ENCODE results near the gene IL4I1. TPM values are rescaled to one million over a fixed set of nuclear protein-coding genes. Genes with fewer than 3 reads are reported as not detected.

The IL4I1 gene
- total and polyA plus RNA-seq, 4 donors: 0.30 to 1.3 (median 0.61) TPM

GRCh38 chr19:49888510-49888824 is 8.2 kb downstream of the IL4I1 start:
- DNase-seq (ENCODE audit: low read depth in 4 of 6, low spot score in 6 of 6): no peak
- peaks cover 51% of the 10 kb centered on the region for H3K36me3 ChIP-seq (ENCODE audit: control insufficient read depth, insufficient read depth, low read length)

GRCh38 chr19:49887665-49888509 is 8.8 kb downstream of the IL4I1 start:
- Histone ChIP-seq H3K27me3 (ENCODE audit: control insufficient read depth, insufficient read depth, low read length) (peaks cover 10% of the 10 kb centered on the region), H3K4me3 (ENCODE audit: low read depth, low read length) (no peak overlapping the region), H3K4me1 (ENCODE audit: control insufficient read depth, insufficient read depth, low read length) (peaks cover 10% of the 10 kb centered on the region), H3K36me3 (ENCODE audit: control insufficient read depth, insufficient read depth, low read length) (peaks cover 57% of the 10 kb centered on the region), H3K9me3 (ENCODE audit: control insufficient read depth, insufficient read depth, low read length) (no peaks in the 10 kb centered on the region), H3K27ac (ENCODE audit: low read depth, low read length) (no peak overlapping the region)
- 68% methylated on average over 38 of the region's 54 CpGs for WGBS (ENCODE audit: insufficient coverage)
- DNase-seq (ENCODE audit: low read depth in 4 of 6, low spot score in 6 of 6): no peak

More at GRCh38 chr19:49888510-49888824, 8.2 kb downstream of the IL4I1 start:
- H3K27me3 ChIP-seq (ENCODE audit: control insufficient read depth, insufficient read depth, low read length): peaks cover 10% of the 10 kb centered on the region
- no peaks in the 10 kb centered on the region for H3K9me3 ChIP-seq (ENCODE audit: control insufficient read depth, insufficient read depth, low read length)
- 66% methylated on average over 15 of the region's 18 CpGs for WGBS (ENCODE audit: insufficient coverage)
- H3K4me1 ChIP-seq (ENCODE audit: control insufficient read depth, insufficient read depth, low read length): peaks cover 10% of the 10 kb centered on the region
- no peak overlapping the region for H3K27ac ChIP-seq (ENCODE audit: low read depth, low read length)
- H3K4me3 ChIP-seq (ENCODE audit: low read depth, low read length): no peak overlapping the region

- no peaks in the 10 kb centered on the region for H3K9me3 ChIP-seq (ENCODE audit: control insufficient read depth, insufficient read depth, low read length)
- no peak overlapping the region for H3K27ac ChIP-seq (ENCODE audit: low read depth, low read length)
- peaks cover 64% of the 10 kb centered on the region for H3K36me3 ChIP-seq (ENCODE audit: control insufficient read depth, insufficient read depth, low read length)
- H3K4me3 ChIP-seq (ENCODE audit: low read depth, low read length): no peak overlapping the region
- 87% methylated on average over 16 of the region's 23 CpGs for WGBS (ENCODE audit: insufficient coverage)
- DNase-seq (ENCODE audit: low read depth in 4 of 6, low spot score in 6 of 6): no peak
- H3K4me1 ChIP-seq (ENCODE audit: control insufficient read depth, insufficient read depth, low read length): peaks cover 10% of the 10 kb centered on the region
- peaks cover 10% of the 10 kb centered on the region for H3K27me3 ChIP-seq (ENCODE audit: control insufficient read depth, insufficient read depth, low read length)
Measured at GRCh38 chr19:49887037-49887664, 9.5 kb downstream of the IL4I1 start.

GRCh38 chr19:49884760-49885159 is 11.9 kb downstream of the IL4I1 start:
- peaks cover 5% of the 10 kb centered on the region for H3K27me3 ChIP-seq (ENCODE audit: control insufficient read depth, insufficient read depth, low read length)
- H3K4me1 ChIP-seq (ENCODE audit: control insufficient read depth, insufficient read depth, low read length): peaks cover 3% of the 10 kb centered on the region
- H3K9me3 ChIP-seq (ENCODE audit: control insufficient read depth, insufficient read depth, low read length): no peaks in the 10 kb centered on the region
- no peak overlapping the region for H3K4me3 ChIP-seq (ENCODE audit: low read depth, low read length)
- H3K36me3 ChIP-seq (ENCODE audit: control insufficient read depth, insufficient read depth, low read length): peaks cover 88% of the 10 kb centered on the region
- WGBS (ENCODE audit: insufficient coverage): 95% methylated on average over 3 of the region's 3 CpGs
- no peak overlapping the region for H3K27ac ChIP-seq (ENCODE audit: low read depth, low read length)
- no peak for DNase-seq (ENCODE audit: low read depth in 4 of 6, low spot score in 6 of 6)

- DNase-seq (ENCODE audit: low read depth in 4 of 6, low spot score in 6 of 6): no peak
- Histone ChIP-seq H3K27ac (ENCODE audit: low read depth, low read length) (no peak overlapping the region), H3K27me3 (ENCODE audit: control insufficient read depth, insufficient read depth, low read length) (no peaks in the 10 kb centered on the region), H3K36me3 (ENCODE audit: control insufficient read depth, insufficient read depth, low read length) (peaks cover 88% of the 10 kb centered on the region), H3K4me1 (ENCODE audit: control insufficient read depth, insufficient read depth, low read length) (no peaks in the 10 kb centered on the region), H3K9me3 (ENCODE audit: control insufficient read depth, insufficient read depth, low read length) (no peaks in the 10 kb centered on the region), H3K4me3 (ENCODE audit: low read depth, low read length) (no peak overlapping the region)
- 98% methylated on average over 16 of the region's 18 CpGs for WGBS (ENCODE audit: insufficient coverage)
Measured at GRCh38 chr19:49884109-49884508, 12.6 kb downstream of the IL4I1 start.

GRCh38 chr19:49883094-49883493 is 13.6 kb downstream of the IL4I1 start:
- H3K9me3 ChIP-seq (ENCODE audit: control insufficient read depth, insufficient read depth, low read length): no peaks in the 10 kb centered on the region
- peaks cover 86% of the 10 kb centered on the region for H3K36me3 ChIP-seq (ENCODE audit: control insufficient read depth, insufficient read depth, low read length)
- WGBS (ENCODE audit: insufficient coverage): 100% methylated on average over 5 of the region's 5 CpGs
- no peak overlapping the region for H3K4me3 ChIP-seq (ENCODE audit: low read depth, low read length)
- DNase-seq (ENCODE audit: low read depth in 4 of 6, low spot score in 6 of 6): no peak
- no peak overlapping the region for H3K27ac ChIP-seq (ENCODE audit: low read depth, low read length)
- no peaks in the 10 kb centered on the region for H3K27me3 ChIP-seq (ENCODE audit: control insufficient read depth, insufficient read depth, low read length)
- H3K4me1 ChIP-seq (ENCODE audit: control insufficient read depth, insufficient read depth, low read length): peaks cover 8% of the 10 kb centered on the region

- no peaks in the 10 kb centered on the region for H3K27me3 ChIP-seq (ENCODE audit: control insufficient read depth, insufficient read depth, low read length)
- no peak overlapping the region for H3K27ac ChIP-seq (ENCODE audit: low read depth, low read length)
- peaks cover 81% of the 10 kb centered on the region for H3K36me3 ChIP-seq (ENCODE audit: control insufficient read depth, insufficient read depth, low read length)
- H3K4me1 ChIP-seq (ENCODE audit: control insufficient read depth, insufficient read depth, low read length): peaks cover 11% of the 10 kb centered on the region
- WGBS (ENCODE audit: insufficient coverage): 96% methylated on average over 13 of the region's 14 CpGs
- DNase-seq (ENCODE audit: low read depth in 4 of 6, low spot score in 6 of 6): no peak
- H3K9me3 ChIP-seq (ENCODE audit: control insufficient read depth, insufficient read depth, low read length): no peaks in the 10 kb centered on the region
- H3K4me3 ChIP-seq (ENCODE audit: low read depth, low read length): no peak overlapping the region
Measured at GRCh38 chr19:49882643-49883042, 14.0 kb downstream of the IL4I1 start.

GRCh38 chr19:49881672-49882394 is 14.9 kb downstream of the IL4I1 start:
- DNase-seq (ENCODE audit: low read depth in 4 of 6, low spot score in 6 of 6): no peak
- 87% methylated on average over 22 of the region's 31 CpGs for WGBS (ENCODE audit: insufficient coverage)
- Histone ChIP-seq H3K27ac (ENCODE audit: low read depth, low read length) (no peak overlapping the region), H3K4me1 (ENCODE audit: control insufficient read depth, insufficient read depth, low read length) (peaks cover 11% of the 10 kb centered on the region), H3K36me3 (ENCODE audit: control insufficient read depth, insufficient read depth, low read length) (peaks cover 73% of the 10 kb centered on the region), H3K4me3 (ENCODE audit: low read depth, low read length) (no peak overlapping the region), H3K9me3 (ENCODE audit: control insufficient read depth, insufficient read depth, low read length) (no peaks in the 10 kb centered on the region), H3K27me3 (ENCODE audit: control insufficient read depth, insufficient read depth, low read length) (no peaks in the 10 kb centered on the region)

GRCh38 chr19:49881186-49881585 is 15.5 kb downstream of the IL4I1 start:
- Histone ChIP-seq H3K27me3 (ENCODE audit: control insufficient read depth, insufficient read depth, low read length) (no peaks in the 10 kb centered on the region), H3K4me1 (ENCODE audit: control insufficient read depth, insufficient read depth, low read length) (peaks cover 11% of the 10 kb centered on the region), H3K36me3 (ENCODE audit: control insufficient read depth, insufficient read depth, low read length) (peaks cover 73% of the 10 kb centered on the region), H3K27ac (ENCODE audit: low read depth, low read length) (no peak overlapping the region), H3K4me3 (ENCODE audit: low read depth, low read length) (no peak overlapping the region), H3K9me3 (ENCODE audit: control insufficient read depth, insufficient read depth, low read length) (no peaks in the 10 kb centered on the region)
- WGBS (ENCODE audit: insufficient coverage): over 99% methylated on average over 17 of the region's 17 CpGs
- DNase-seq (ENCODE audit: low read depth in 4 of 6, low spot score in 6 of 6): no peak
